NCI-H1092 treated with DMSO at 0.1 percent for 48 hours (cell line): ENCODE measurements around the gene IGSF9.
A peak's percentile ranks its signal among the peaks of the same experiment; 100 is the strongest.

Experiments used
- DNase-seq: peaks from one replicate; lab custom pipeline; 2025; lab: John Stamatoyannopoulos, UW

Gene IGSF9

DNA sequence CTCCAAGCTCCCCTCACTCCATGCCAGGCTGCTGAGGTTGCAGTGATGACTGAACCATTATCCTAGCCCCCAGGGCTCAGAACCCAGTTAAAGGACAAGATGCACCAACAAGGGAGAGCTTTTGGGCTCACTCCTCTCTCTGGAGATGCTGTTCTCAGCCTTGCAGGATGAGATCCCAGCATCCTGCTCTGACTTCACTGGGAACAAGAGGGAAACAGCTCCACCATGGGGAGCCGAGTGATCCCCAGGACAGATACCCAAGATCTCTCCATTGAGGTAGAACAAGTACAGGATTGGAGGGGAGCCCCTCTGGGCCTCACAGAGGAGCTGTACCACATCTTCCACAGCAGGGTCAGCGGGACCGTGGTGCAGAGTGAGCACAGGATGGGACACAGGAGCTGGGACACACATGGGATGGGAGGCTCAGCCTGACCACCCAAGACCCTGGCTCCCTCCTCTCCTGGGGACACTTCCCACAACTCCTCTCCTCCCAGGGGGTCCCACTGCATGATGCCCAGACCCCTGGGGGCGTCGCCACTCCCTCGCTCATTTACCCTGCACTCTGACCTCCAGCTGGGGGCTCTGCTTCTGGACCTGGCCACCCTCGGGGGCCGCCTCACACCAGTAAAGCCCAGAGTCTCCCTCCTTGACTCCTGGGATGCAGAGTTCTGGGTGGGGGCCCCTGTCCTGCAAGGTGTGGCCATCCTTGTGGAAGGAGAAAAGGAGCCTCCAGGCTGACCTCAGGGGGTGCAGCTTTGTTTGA, 27.2 kb upstream of the IGSF9 start:
- DNase-seq, result no peak

DNA sequence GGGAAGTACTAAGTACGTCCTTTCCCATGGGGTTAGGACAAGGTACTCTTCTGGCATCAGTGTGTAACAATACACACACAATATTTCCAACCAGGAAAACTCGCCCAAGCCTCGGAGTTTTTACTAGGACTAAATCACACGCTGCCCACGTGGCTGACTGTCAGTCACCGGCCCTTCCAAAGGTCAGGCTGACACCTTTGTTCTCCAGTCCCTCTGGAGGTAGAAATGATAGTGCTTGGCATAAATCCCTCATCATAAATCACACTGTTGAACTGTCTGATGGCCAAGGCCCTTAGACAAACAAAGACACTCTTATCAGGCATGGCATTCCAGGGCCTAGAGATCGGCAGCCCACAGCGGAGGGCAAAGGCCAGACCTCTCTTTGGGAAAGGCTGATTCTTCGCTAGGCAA, 25.5 kb upstream of the IGSF9 start:
- no peak for DNase-seq

DNA sequence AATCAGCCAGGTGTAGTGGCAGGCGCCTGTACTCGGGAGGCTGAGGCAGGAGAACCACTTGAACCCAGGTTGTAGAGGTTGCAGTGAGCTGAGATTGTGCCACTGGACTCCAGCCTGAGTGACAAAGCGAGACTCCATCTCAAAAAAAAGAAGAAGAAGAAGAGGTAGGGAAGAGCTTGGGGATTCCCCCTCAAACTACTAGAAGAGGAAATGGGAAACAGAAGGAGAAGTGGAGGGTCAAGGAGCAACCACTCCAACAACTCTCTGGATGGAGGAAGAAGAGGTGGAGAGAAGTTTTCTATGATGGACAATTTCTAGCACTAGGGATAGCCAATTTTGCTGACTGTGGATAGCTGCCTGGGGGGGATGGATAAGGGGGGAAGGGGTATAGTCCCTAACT, 23.5 kb upstream of the IGSF9 start:
- no peak for DNase-seq

DNA sequence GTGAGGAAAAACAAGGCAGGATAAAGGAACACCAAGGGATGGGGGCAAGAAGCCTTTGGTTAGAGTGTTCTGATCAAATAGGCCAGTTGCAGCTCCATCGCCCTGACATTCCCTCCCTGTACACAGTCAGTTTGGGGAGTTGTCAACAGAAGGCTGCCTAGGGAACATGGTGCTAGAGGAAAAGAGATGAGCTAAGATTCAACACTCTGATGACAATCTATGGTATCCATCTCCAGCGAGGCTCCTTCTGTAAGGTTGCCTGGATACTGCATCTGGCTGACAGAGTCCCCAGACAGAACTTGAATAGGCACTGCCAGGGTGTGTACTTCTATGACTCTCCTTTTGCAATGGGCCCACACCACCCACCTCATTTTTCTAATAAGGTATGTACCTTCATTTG, 19.9 kb upstream of the IGSF9 start:
- DNase-seq, result no peak

- DNase-seq, result no peak
Measured at GRCh38 chr1:159964144-159964543, 18.7 kb upstream of the IGSF9 start.

DNA sequence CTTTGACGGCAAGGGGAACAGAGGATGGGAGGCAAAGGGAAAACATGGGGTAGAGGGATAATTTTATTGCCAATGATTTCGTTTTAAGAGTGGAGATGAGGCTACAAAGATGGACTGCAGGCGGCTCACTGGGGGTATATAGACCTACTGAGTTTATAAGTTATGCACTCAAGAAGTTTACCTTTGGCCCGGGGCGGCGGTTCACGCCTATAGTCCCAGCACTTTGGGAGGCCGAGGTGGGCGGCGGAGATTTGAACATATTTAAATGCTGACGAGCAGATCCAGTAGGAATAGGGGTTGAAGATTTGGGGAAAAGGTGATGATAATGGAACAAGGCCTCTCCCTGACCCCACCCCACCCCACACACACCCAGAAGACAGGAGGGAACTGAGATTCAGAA, 16.8 kb upstream of the IGSF9 start:
- no peak for DNase-seq

- no peak for DNase-seq
Measured at GRCh38 chr1:159961636-159962035, 16.2 kb upstream of the IGSF9 start.

- no peak for DNase-seq
Measured at GRCh38 chr1:159960721-159961381, 15.4 kb upstream of the IGSF9 start.

- no peak for DNase-seq
Measured at GRCh38 chr1:159959451-159959850, 14.0 kb upstream of the IGSF9 start.

DNA sequence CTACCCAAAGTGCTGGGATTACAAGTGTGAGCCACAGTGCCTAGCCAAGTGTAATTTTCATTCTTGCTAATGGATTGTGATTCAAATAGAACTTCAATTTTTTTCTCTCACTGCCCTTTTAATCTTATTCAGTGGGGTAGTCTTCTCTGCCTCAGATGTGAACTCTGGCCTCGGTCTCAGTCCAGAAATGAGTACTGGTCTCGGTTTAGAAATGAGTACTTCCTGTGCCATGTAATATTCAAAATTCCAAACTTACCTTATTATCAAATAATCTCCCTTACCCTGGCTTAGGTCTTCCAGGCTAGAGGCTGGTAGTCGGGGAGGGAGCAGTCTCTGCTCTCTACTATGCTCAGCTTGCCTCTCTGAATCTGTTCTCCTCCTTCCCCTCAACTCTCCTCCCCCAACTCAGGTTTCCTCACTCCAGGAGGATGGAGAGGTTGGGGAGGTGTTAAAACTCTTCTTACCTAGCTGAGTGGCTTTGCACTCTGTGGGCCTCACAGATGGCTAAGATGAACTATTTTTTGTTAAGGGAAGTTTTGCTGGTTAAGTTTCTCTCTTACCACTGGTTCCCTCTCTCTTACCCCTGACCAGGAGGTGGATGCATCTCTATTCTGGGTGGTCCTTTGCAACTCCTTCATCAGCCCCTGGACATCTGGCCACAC, 13.4 kb upstream of the IGSF9 start:
- no peak for DNase-seq

- peak; percentile 23 for DNase-seq
Measured at GRCh38 chr1:159957824-159958268, 12.4 kb upstream of the IGSF9 start.

GRCh38 chr1:159955456-159955855, 10.0 kb upstream of the IGSF9 start:
- DNase-seq, result no peak

DNA sequence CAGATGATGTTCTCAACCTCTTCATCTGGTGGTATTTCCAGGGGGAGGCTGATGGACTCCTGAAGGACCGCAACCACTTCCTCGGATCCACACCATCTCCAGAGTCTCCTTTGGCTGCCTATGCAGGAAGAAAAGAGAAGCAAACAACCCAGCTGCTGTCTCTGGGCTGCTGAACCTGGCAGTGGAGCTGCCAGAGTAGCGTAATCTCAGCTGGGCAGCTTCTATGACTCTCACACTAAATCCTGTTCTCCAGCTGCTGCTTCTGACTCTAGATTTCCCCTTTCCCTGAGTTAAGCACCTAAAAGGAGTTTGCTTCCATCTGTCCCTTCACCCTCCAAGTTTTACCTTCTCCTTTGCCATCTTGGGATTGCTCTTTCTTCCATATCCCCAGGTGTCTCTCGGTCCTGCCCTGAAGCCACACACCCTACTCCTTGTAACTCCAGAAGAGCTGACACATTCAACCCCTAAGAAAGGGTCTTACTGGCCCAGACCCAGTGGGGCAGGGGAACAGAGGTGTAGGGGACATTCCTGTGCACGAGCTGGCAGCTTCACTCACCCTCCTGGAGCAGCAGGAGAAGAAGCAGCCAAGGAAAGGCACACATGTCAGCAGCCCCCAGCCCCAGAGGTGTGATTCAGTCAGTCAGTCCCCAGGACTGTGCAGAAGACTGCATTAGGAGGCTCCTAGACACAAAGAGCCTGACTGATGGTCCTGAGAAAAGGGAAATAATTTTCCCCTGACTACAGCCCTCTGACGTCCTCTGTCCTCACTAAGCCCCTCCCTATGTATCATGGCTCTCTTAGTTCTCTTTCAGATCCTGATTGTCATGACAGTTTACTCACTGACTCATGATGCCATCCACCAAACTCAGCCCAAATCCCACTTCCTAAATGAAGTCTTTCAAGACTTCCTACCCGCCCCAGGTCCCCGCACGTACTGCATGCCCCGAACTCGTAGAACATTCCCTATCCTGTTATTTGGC, 8.4 kb upstream of the IGSF9 start, which contains the start of gene SLAMF9:
Gene SLAMF9, minus strand, starts transcription at position 702 of the 980 bp plus-strand sequence. Its CDS starts 100 bp downstream, at position 602.
- no peak for DNase-seq

DNA sequence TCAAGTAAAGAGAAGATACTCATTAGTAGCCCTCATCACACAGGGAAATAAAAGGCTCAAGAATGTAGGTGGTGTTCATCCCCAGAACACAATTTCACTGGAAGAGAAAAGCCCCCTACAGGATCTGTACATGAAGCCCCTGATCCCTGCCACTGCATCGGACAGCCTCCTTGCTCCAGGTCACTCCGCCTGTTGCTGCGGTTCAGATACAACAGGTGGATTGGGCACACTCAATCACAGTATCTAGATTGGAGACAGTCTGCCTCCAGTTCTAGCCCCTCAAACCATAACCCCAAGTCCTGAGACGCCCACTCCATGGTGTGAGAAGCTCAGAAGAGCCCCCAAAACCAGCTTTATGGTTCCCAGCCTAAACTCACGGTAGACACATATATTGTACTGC, 7.5 kb upstream of the IGSF9 start:
- DNase-seq, result no peak

GRCh38 chr1:159951551-159951950, 6.1 kb upstream of the IGSF9 start:
- DNase-seq, result no peak

DNA sequence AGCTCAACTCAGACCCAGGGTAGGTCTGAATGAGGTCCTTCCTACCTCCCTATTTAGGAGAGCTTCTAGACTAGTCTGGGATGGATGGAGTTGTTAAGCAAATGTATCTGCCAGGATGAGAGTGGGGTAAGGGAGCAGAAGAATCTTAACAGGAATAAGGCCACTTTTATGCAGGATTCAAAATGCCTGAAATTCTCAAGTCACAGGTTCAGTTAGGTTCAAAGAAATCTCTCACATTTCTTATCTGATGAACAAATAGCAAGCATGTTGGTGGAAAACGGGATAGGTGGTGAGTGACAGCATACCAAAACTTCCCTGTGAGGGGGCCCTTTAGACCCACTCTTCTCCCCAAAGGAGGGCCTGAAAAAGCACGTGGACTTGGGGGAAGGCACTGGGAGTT, 5.6 kb upstream of the IGSF9 start:
- DNase-seq, result no peak

GRCh38 chr1:159949981-159950381, 4.6 kb upstream of the IGSF9 start:
- DNase-seq, result no peak

DNA sequence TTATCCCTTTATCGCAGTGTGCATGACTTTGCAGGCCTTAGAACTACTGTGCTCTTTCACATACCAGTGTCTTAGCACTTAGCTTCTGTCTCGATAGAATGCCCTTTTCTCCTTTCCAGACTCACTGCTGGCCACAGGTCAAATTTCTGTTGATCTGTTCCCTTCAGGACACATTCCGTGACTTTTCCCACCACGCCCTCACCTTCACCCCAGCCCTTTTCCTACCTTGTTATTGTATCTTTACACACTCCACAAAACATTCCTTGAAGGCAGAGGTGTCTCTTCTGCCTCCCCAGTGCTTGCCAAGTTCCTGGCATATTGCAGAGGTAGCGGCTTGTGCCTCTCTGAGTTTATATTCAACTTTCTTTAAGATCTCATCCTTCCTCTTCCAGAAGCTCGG, 3.7 kb upstream of the IGSF9 start:
- no peak for DNase-seq

GRCh38 chr1:159947942-159948341, 2.5 kb upstream of the IGSF9 start:
- DNase-seq, result no peak

DNA sequence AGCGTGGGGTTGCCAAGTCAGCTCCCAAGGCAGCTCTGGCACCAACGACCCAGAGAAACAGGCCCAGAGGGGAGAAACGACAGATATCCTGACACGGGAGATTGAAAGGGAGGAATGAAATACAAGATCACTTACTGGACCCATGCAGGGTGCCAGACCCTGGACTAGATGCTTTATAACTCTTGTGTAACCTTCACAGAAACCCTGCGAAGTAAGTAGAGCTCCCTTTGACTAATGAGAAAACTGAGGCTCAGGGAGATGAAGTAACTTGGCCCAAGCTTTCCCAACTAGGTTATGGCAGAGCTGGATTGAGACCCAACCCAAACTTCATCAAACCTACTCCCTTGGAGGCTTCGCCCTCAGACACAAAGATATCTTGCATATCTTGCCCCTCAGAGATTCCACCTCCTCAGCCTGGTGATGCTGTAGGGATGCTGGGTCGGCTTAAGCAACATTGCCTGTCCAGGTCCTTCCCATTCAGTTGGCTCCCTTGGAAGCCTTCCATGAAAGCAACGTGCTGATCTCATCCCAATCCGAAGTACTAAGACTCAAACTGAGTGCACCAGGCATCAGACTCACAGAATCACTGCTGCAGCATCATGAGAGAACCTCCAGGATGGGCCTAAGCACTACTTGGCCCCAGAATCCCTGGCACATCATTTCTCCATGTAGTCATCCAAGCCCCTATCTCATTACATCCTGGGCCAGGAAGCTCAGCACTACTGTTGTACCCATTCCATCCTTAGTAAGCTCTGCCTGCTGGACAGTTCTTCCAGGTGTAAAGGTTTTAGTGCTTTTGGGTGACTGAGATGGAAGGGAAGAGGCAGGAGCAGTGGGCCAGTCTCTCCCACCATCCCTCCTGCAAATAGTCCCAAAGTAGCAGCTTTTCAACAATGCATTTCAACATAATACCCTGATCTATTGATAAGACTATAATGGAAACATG, 1.1 kb upstream of the IGSF9 start:
- DNase-seq, result no peak
